DOHH2 (cell line): Measurements from ENCODE around the gene FRMD4B.

Experiments
- CTCF ChIP-seq: fragments of 200-600 bp; sonication (generic); IDR thresholded peaks from one replicate; pipeline ENCODE4 v1.5.1; 2014; ENCODE audit warnings: antibody characterized with exemption, mild to moderate bottlenecking, low read depth, low read length; ENCODE audit not compliant: poor library complexity, severe bottlenecking
- EZH2phosphoT487 ChIP-seq: fragments of 200-600 bp; sonication (generic); IDR thresholded peaks from 2 replicates; pipeline ENCODE4 v1.6.1; 2017; ENCODE audit warnings: borderline replicate concordance, mild to moderate bottlenecking, antibody characterized with exemption, low read length, moderate library complexity, mixed read lengths

GRCh38 chr3:69292959-69293574 lies 92.8 kb downstream of the FRMD4B start:
- TF ChIP-seq CTCF (no peak), EZH2phosphoT487 (no peak)
